Measurements from ENCODE around the gene FHL2. TPM values are rescaled to one million over a fixed set of nuclear protein-coding genes. Genes with fewer than 3 reads are reported as not detected.

The FHL2 gene, protein sequence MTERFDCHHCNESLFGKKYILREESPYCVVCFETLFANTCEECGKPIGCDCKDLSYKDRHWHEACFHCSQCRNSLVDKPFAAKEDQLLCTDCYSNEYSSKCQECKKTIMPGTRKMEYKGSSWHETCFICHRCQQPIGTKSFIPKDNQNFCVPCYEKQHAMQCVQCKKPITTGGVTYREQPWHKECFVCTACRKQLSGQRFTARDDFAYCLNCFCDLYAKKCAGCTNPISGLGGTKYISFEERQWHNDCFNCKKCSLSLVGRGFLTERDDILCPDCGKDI
- 46.2 TPM for polyA plus RNA-seq (2012; ENCODE audit: insufficient read length, low read depth)

DNA sequence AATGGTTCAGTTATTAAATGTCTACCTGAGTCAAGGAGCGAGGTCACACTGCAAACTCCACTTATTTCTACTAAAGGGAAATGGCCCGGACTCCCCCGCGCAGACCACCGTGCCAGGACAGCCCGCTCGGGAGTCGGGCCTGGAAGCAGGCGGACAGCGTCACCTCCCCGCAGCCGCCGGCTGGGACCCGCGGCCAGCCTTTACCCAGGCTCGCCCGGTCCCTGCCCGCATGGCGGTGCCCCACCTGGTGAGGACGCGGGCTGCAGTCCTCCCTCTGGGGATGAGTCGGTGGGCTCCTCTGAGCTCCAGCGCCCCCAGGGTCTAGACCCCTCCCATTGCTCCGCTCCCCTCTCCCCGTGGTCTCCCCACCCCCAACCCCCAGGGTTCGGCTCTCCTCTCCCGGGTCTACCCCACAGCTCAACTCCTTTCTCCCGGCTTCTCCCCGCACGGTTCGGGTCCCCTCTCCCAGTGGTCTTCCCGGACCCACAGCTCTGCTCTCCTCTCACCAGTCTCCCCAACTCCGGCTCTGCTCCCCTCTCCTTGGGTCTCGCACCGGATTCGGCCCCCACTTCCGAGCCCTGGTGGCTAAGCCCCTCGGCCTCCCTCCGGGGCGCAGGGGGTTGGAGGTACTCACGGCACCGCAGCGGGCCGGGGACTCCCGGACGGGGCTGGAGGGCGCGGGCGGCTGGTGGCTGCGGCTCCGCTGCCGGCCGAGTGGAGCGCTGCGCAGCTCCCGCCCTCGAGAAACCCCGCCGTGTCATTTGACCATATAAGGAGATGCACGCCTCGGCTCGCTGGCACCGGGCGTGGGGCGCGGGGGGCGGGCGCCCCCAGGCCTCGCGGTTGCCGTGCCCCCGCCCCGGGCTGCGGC, at the start of gene FHL2:
TSS of gene FHL2 (minus strand) at position 716 of the 871 bp plus-strand sequence. CDS start 12,535 bp downstream, outside the sequence.
- TF ChIP-seq FOXP2 (optimal IDR thresholded peaks at IDR 0.05; ENCODE audit: borderline replicate concordance, extremely low read depth, extremely low read length, insufficient read depth), result peak; percentile 79
- 0 out of 2 replicates have a peak, but pooled peaks have one; percentile 30 for TF ChIP-seq TAF1 (IDR thresholded peaks at IDR 0.05; ENCODE audit: borderline replicate concordance, insufficient read depth, low read length)
- TF ChIP-seq, protein P1, sequence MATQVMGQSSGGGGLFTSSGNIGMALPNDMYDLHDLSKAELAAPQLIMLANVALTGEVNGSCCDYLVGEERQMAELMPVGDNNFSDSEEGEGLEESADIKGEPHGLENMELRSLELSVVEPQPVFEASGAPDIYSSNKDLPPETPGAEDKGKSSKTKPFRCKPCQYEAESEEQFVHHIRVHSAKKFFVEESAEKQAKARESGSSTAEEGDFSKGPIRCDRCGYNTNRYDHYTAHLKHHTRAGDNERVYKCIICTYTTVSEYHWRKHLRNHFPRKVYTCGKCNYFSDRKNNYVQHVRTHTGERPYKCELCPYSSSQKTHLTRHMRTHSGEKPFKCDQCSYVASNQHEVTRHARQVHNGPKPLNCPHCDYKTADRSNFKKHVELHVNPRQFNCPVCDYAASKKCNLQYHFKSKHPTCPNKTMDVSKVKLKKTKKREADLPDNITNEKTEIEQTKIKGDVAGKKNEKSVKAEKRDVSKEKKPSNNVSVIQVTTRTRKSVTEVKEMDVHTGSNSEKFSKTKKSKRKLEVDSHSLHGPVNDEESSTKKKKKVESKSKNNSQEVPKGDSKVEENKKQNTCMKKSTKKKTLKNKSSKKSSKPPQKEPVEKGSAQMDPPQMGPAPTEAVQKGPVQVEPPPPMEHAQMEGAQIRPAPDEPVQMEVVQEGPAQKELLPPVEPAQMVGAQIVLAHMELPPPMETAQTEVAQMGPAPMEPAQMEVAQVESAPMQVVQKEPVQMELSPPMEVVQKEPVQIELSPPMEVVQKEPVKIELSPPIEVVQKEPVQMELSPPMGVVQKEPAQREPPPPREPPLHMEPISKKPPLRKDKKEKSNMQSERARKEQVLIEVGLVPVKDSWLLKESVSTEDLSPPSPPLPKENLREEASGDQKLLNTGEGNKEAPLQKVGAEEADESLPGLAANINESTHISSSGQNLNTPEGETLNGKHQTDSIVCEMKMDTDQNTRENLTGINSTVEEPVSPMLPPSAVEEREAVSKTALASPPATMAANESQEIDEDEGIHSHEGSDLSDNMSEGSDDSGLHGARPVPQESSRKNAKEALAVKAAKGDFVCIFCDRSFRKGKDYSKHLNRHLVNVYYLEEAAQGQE (IDR thresholded peaks at IDR 0.05; ENCODE audit: insufficient read depth in 1 of 2, low read depth in 2 of 2, low read length in 2 of 2), result no peak
- no peak for TF ChIP-seq SIN3A (IDR thresholded peaks at IDR 0.05; ENCODE audit: borderline replicate concordance, insufficient read depth, low read length)
- peak; percentile 58 for TF ChIP-seq POLR2AphosphoS5 (IDR thresholded peaks at IDR 0.05; ENCODE audit: low read depth, low read length)

DNA sequence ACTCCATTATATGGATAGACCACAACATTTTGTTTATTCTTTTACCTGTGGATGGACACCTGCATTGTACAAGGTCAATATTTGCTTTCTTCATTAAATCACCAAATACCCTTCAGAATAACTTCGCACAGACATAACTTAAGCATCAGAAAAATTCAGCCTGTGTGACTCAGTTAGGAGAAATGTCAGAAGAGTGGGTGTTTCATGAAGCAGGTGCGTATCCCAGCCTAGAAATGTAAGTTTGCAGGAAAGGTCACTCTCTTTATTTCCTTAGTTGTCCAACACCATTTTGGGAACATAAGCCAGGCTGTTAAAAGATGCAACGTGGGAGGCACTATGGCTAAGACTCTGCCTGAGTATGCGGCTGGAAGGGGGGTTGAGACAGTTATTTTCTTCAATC, 48.6 kb upstream of the FHL2 start:
- TF ChIP-seq, protein P1 (IDR thresholded peaks at IDR 0.05; ENCODE audit: insufficient read depth in 1 of 2, low read depth in 2 of 2, low read length in 2 of 2), result no peak
- TF ChIP-seq POLR2AphosphoS5 (IDR thresholded peaks at IDR 0.05; ENCODE audit: low read depth, low read length), result no peak
- TF ChIP-seq FOXP2 (optimal IDR thresholded peaks at IDR 0.05; ENCODE audit: borderline replicate concordance, extremely low read depth, extremely low read length, insufficient read depth), result no peak
- no peak for TF ChIP-seq TAF1 (IDR thresholded peaks at IDR 0.05; ENCODE audit: borderline replicate concordance, insufficient read depth, low read length)
- TF ChIP-seq SIN3A (IDR thresholded peaks at IDR 0.05; ENCODE audit: borderline replicate concordance, insufficient read depth, low read length), result no peak

DNA sequence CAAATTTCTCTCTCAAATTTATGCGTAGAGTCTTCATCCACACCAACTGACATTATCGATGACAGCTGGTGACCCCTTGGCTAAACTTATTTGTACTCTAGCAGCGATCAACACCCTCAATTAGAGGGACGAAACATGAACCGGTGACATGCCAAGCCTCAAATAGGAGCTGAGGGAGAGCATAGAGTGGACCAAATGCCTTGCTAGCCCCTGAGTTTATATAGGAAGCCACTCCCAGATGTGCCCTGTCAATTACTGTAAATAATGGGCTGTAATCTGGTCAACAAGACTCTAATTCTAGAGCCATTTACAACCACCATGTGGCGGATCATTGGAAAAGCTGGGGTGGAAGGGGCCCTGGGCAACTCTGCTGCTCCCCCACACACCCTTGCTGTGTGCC, 47.6 kb upstream of the FHL2 start:
- no peak for TF ChIP-seq FOXP2 (optimal IDR thresholded peaks at IDR 0.05; ENCODE audit: borderline replicate concordance, extremely low read depth, extremely low read length, insufficient read depth)
- no peak for TF ChIP-seq SIN3A (IDR thresholded peaks at IDR 0.05; ENCODE audit: borderline replicate concordance, insufficient read depth, low read length)
- no peak for TF ChIP-seq POLR2AphosphoS5 (IDR thresholded peaks at IDR 0.05; ENCODE audit: low read depth, low read length)
- TF ChIP-seq, protein P1 (IDR thresholded peaks at IDR 0.05; ENCODE audit: insufficient read depth in 1 of 2, low read depth in 2 of 2, low read length in 2 of 2), result no peak

GRCh38 chr2:105445976-105446375, 47.1 kb upstream of the FHL2 start:
- TF ChIP-seq SIN3A (IDR thresholded peaks at IDR 0.05; ENCODE audit: borderline replicate concordance, insufficient read depth, low read length) (no peak), TAF1 (IDR thresholded peaks at IDR 0.05; ENCODE audit: borderline replicate concordance, insufficient read depth, low read length) (no peak), POLR2AphosphoS5 (IDR thresholded peaks at IDR 0.05; ENCODE audit: low read depth, low read length) (no peak), FOXP2 (optimal IDR thresholded peaks at IDR 0.05; ENCODE audit: borderline replicate concordance, extremely low read depth, extremely low read length, insufficient read depth) (no peak)
- TF ChIP-seq, protein P1 (IDR thresholded peaks at IDR 0.05; ENCODE audit: insufficient read depth in 1 of 2, low read depth in 2 of 2, low read length in 2 of 2), result no peak

All from PFSK-1 (cell line).